Fibroblast of peridontal ligament (primary cell): ENCODE measurements around the gene SLC7A11.
"Not testable (repeated sequence)": the region's sequence is repeated elsewhere in the genome, so short reads cannot be mapped to it uniquely, and the experiment has no call there.

Experiments used
- DNase-seq: peaks from one replicate; pipeline ENCODE4 v3.0.0-alpha.2; 2010; ENCODE audit errors: extremely low read depth

SLC7A11 gene

GRCh38 chr4:138242834-138243156, 646 bp upstream of the SLC7A11 start:
- DNase-seq, result no peak

GRCh38 chr4:138241281-138242075, 671 bp downstream of the SLC7A11 start:
- no peak for DNase-seq

- DNase-seq, result no peak
These were observed 2.7 kb downstream of the SLC7A11 start for GRCh38 chr4:138239491-138239890.

- DNase-seq, result no peak
These were observed 3.4 kb downstream of the SLC7A11 start for GRCh38 chr4:138238521-138239292.

GRCh38 chr4:138237132-138237531, 5.0 kb downstream of the SLC7A11 start:
- DNase-seq, result not testable (repeated sequence)

GRCh38 chr4:138236037-138236436, 6.1 kb downstream of the SLC7A11 start:
- peak; percentile 49 for DNase-seq

GRCh38 chr4:138235419-138235952, 6.7 kb downstream of the SLC7A11 start:
- peak; percentile 99 for DNase-seq

- DNase-seq, result no peak
These were observed 7.9 kb downstream of the SLC7A11 start for GRCh38 chr4:138234248-138234647.

- DNase-seq, result no peak
These were observed 8.7 kb downstream of the SLC7A11 start for GRCh38 chr4:138233313-138234034.

GRCh38 chr4:138232364-138232763, 9.8 kb downstream of the SLC7A11 start:
- no peak for DNase-seq

- DNase-seq, result no peak
These were observed 12.1 kb downstream of the SLC7A11 start for GRCh38 chr4:138230048-138230447.

GRCh38 chr4:138229160-138229559, 13.0 kb downstream of the SLC7A11 start:
- DNase-seq, result peak; percentile 50

GRCh38 chr4:138226351-138226750, 15.8 kb downstream of the SLC7A11 start:
- DNase-seq, result no peak

- DNase-seq, result no peak
These were observed 16.7 kb downstream of the SLC7A11 start for GRCh38 chr4:138225477-138225876.

GRCh38 chr4:138224614-138225013, 17.5 kb downstream of the SLC7A11 start:
- DNase-seq, result no peak

GRCh38 chr4:138223231-138223910, 18.8 kb downstream of the SLC7A11 start:
- no peak for DNase-seq

GRCh38 chr4:138222046-138222445, 20.1 kb downstream of the SLC7A11 start:
- DNase-seq, result peak; percentile 96

GRCh38 chr4:138218976-138219375, 23.2 kb downstream of the SLC7A11 start:
- DNase-seq, result no peak

- DNase-seq, result no peak
These were observed 24.6 kb downstream of the SLC7A11 start for GRCh38 chr4:138217567-138217966.

- no peak for DNase-seq
These were observed 25.8 kb downstream of the SLC7A11 start for GRCh38 chr4:138216272-138216867.

- DNase-seq, result peak; percentile 48
These were observed 31.6 kb downstream of the SLC7A11 start for GRCh38 chr4:138210576-138210975.
